GM12864 (cell line): ENCODE data around the gene POFUT2.
A peak's percentile ranks its signal among the peaks of the same experiment; 100 is the strongest.

Experiments used
- DNase-seq: peaks from one replicate; pipeline ENCODE4 v3.0.0-alpha.2; 2011; ENCODE audit warnings: low read depth
- H3K4me3 ChIP-seq: 2 replicates; pipeline ENCODE4 v1.5.1; 2011; ENCODE audit warnings: mild to moderate bottlenecking, low read depth, low read length, control low read depth
- CTCF ChIP-seq: IDR thresholded peaks from 2 replicates; pipeline ENCODE4 v1.5.1; 2011; ENCODE audit warnings: low read depth, mild to moderate bottlenecking, moderate library complexity, low read length, control low read depth, inconsistent platforms; ENCODE audit errors: missing control alignments

POFUT2 gene

GRCh38 chr21:45287438-45288391 is at the start of gene POFUT2:
Gene POFUT2, minus strand, starts transcription at chr21:45287895. Its CDS starts 24 bp downstream, at chr21:45287871.
- peak within 1 kb of the TSS; percentile 60 for H3K4me3 ChIP-seq

GRCh38 chr21:45336870-45337269 is 49.2 kb upstream of the POFUT2 start:
- no peak for DNase-seq
- no peak for TF ChIP-seq CTCF
- no peak overlapping the region for H3K4me3 ChIP-seq

More at GRCh38 chr21:45287438-45288391, at the start of gene POFUT2:
- TF ChIP-seq CTCF, result no peak
- peak; percentile 75 for DNase-seq

- no peak overlapping the region for H3K4me3 ChIP-seq
- no peak for DNase-seq
- no peak for TF ChIP-seq CTCF
Observed at GRCh38 chr21:45336535-45336810, 48.8 kb upstream of the POFUT2 start.

- no peak for DNase-seq
- H3K4me3 ChIP-seq, result no peak overlapping the region
- TF ChIP-seq CTCF, result no peak
Observed at GRCh38 chr21:45335761-45336534, 48.3 kb upstream of the POFUT2 start.

- DNase-seq, result no peak
- no peak for TF ChIP-seq CTCF
- no peak overlapping the region for H3K4me3 ChIP-seq
Observed at GRCh38 chr21:45335151-45335760, 47.6 kb upstream of the POFUT2 start.

- no peak for DNase-seq
- no peak for TF ChIP-seq CTCF
- H3K4me3 ChIP-seq, result no peak overlapping the region
Observed at GRCh38 chr21:45334591-45335081, 46.9 kb upstream of the POFUT2 start.
